ENCODE measurements around the gene TRIM47.

Gene TRIM47

DNA sequence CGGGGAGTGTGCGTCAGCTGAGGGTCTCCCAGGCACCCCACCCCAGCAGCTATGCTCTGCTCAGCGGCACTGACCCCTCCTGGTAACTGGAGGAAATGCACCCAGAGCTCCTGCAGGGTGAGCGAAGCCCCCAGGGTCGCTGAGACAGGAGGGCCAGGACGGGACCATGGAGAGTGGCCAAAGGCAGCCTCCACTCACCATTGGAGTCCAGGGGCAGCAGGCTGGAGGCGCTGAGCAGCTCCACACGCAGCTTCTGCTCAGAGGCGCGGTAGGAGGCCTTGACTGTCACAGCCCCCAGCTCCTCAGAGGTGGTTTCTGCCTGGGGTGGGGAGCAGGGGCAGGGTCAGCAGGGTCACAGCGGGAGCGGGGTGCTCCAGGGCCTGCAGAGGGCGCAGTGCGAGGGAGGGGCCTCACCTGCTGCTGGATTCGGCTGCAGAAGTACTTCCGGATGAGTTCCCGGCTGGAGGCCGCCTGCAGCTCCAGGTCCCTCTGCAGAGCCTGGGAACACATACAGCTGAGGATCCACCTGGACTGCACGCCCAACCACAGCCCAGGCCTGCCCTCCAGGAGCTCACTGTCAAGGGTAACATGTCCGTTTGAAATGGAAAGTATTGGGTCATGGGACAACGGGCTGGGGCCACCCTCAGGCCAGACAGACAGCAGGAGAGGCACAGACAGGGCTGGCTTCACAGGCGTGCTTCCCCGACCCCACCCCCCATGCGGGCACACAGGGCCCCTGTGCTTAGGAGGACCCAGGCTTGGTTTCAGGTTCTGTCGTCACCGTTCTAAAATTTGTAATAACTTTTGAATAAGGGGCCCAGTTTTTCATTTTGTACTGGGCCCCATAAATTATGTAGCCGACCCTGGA is 48.0 kb downstream of the TRIM47 start:
- no peak for DNase-seq
- no peaks in the 10 kb centered on the region for H3K9me2 ChIP-seq (replicated peaks; ENCODE audit: insufficient read depth, low read length)
- H3K4me3 ChIP-seq (ENCODE audit: low read length) = no peak overlapping the region
- no peaks in the 10 kb centered on the region for H4K20me1 ChIP-seq (ENCODE audit: insufficient read depth, low read length)
- no peaks in the 10 kb centered on the region for H3K9me3 ChIP-seq (replicated peaks; ENCODE audit: insufficient read depth, low read length)
- no peak overlapping the region for H3K9ac ChIP-seq (ENCODE audit: low read length)
- no peak for TF ChIP-seq EZH2 (optimal IDR thresholded peaks at IDR 0.05; ENCODE audit: low read depth, low read length)
- no peak for TF ChIP-seq EZH2phosphoT487 (IDR thresholded peaks at IDR 0.05; ENCODE audit: low read length)
- TF ChIP-seq CTCF (IDR thresholded peaks at IDR 0.05; ENCODE audit: low read length) = peak; percentile 56
- H2AFZ ChIP-seq (ENCODE audit: low read length) = no peak overlapping the region
- no peak overlapping the region for H3K4me2 ChIP-seq (ENCODE audit: low read depth, low read length)
- no peaks in the 10 kb centered on the region for H3F3A ChIP-seq (ENCODE audit: insufficient read depth, low read length)
- no peak overlapping the region for H3K27ac ChIP-seq (ENCODE audit: low read length)
- no peaks in the 10 kb centered on the region for H3K79me2 ChIP-seq (ENCODE audit: low read length)
- no peaks in the 10 kb centered on the region for H3K27me3 ChIP-seq (replicated peaks; ENCODE audit: insufficient read depth, low read length)
- no peaks in the 10 kb centered on the region for H3K4me1 ChIP-seq (ENCODE audit: low read length)
- no peaks in the 10 kb centered on the region for H3K36me3 ChIP-seq (replicated peaks; ENCODE audit: insufficient read depth, low read length)

DNA sequence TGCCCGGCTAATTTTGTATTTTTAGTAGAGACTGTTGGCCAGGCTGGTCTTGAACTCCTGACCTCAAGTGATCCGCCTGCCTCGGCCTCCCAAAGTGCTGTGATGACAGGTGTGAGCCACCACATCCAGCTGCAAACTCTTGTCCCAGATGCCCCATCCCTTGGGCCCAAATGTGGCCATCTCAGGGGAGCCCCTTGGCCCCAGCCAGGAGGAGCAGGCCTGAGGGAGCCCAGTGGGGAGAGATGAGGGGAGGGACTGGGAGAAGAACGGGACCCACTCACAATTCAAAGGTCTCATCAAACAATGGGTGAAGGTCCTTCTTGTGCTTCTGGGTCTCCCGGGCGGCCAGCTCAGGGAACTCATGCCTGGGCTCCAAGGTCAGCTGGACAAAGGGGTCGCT is 48.6 kb downstream of the TRIM47 start:
- Histone ChIP-seq H3K79me2 (ENCODE audit: low read length) (no peaks in the 10 kb centered on the region), H3K4me1 (ENCODE audit: low read length) (no peaks in the 10 kb centered on the region), H3F3A (ENCODE audit: insufficient read depth, low read length) (no peaks in the 10 kb centered on the region), H3K9ac (ENCODE audit: low read length) (no peak overlapping the region), H3K9me3 (replicated peaks; ENCODE audit: insufficient read depth, low read length) (no peaks in the 10 kb centered on the region), H3K27ac (ENCODE audit: low read length) (no peak overlapping the region), H3K9me2 (replicated peaks; ENCODE audit: insufficient read depth, low read length) (no peaks in the 10 kb centered on the region), H3K4me3 (ENCODE audit: low read length) (no peak overlapping the region), H2AFZ (ENCODE audit: low read length) (no peak overlapping the region), H3K27me3 (replicated peaks; ENCODE audit: insufficient read depth, low read length) (no peaks in the 10 kb centered on the region), H3K36me3 (replicated peaks; ENCODE audit: insufficient read depth, low read length) (no peaks in the 10 kb centered on the region), H4K20me1 (ENCODE audit: insufficient read depth, low read length) (no peaks in the 10 kb centered on the region), H3K4me2 (ENCODE audit: low read depth, low read length) (no peak overlapping the region)
- TF ChIP-seq EZH2 (optimal IDR thresholded peaks at IDR 0.05; ENCODE audit: low read depth, low read length) (no peak), CTCF (IDR thresholded peaks at IDR 0.05; ENCODE audit: low read length) (no peak), EZH2phosphoT487 (IDR thresholded peaks at IDR 0.05; ENCODE audit: low read length) (no peak)
- no peak for DNase-seq

DNA sequence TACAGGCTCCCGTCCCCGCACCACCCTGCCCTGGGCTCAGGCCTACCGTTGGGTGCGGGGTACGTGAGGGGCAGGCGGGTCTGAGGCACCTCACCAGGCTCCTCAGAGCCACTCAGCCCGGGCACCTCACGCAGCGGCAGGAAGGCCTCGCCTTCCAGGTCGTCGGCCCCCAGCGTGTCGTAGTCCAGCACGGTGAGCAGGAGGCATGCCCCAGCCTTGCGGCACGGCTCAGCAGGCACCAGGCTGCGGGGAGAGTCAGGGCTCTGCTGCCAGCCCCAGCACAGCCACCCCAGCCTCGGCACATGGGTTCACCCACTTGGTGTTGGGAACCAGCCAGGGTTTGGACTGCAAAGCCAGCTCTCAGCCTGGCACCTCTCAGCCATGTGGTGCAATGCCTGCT is 49.6 kb downstream of the TRIM47 start:
- Histone ChIP-seq H3K27ac (ENCODE audit: low read length) (no peak overlapping the region), H3K27me3 (replicated peaks; ENCODE audit: insufficient read depth, low read length) (no peaks in the 10 kb centered on the region), H3K79me2 (ENCODE audit: low read length) (no peaks in the 10 kb centered on the region), H3K4me2 (ENCODE audit: low read depth, low read length) (no peak overlapping the region), H3K4me1 (ENCODE audit: low read length) (no peaks in the 10 kb centered on the region), H3K4me3 (ENCODE audit: low read length) (no peak overlapping the region), H3K9ac (ENCODE audit: low read length) (no peak overlapping the region), H3K9me2 (replicated peaks; ENCODE audit: insufficient read depth, low read length) (no peaks in the 10 kb centered on the region), H3K9me3 (replicated peaks; ENCODE audit: insufficient read depth, low read length) (no peaks in the 10 kb centered on the region), H3K36me3 (replicated peaks; ENCODE audit: insufficient read depth, low read length) (no peaks in the 10 kb centered on the region), H4K20me1 (ENCODE audit: insufficient read depth, low read length) (no peaks in the 10 kb centered on the region), H2AFZ (ENCODE audit: low read length) (no peak overlapping the region), H3F3A (ENCODE audit: insufficient read depth, low read length) (no peaks in the 10 kb centered on the region)
- no peak for DNase-seq
- no peak for TF ChIP-seq EZH2phosphoT487 (IDR thresholded peaks at IDR 0.05; ENCODE audit: low read length)
- TF ChIP-seq EZH2 (optimal IDR thresholded peaks at IDR 0.05; ENCODE audit: low read depth, low read length) = no peak
- no peak for TF ChIP-seq CTCF (IDR thresholded peaks at IDR 0.05; ENCODE audit: low read length)

All from MM.1S (cell line).